GM12801 (cell line): ENCODE data around the gene ARHGAP12.

Source experiments
- CTCF ChIP-seq: IDR thresholded peaks from one replicate; pipeline ENCODE4 v1.5.1; 2011; ENCODE audit warnings: control low read depth; ENCODE audit not compliant: insufficient read length; ENCODE audit errors: extremely low read depth

The ARHGAP12 gene

GRCh38 chr10:31838709-31839108 lies 89.9 kb downstream of the ARHGAP12 start:
- TF ChIP-seq CTCF, result no peak

GRCh38 chr10:31838065-31838464 lies 90.6 kb downstream of the ARHGAP12 start:
- TF ChIP-seq CTCF, result no peak

GRCh38 chr10:31836569-31837406 lies 91.8 kb downstream of the ARHGAP12 start:
- TF ChIP-seq CTCF, result no peak

GRCh38 chr10:31833753-31834152 lies 94.9 kb downstream of the ARHGAP12 start:
- TF ChIP-seq CTCF, result no peak

- TF ChIP-seq CTCF, result no peak
Measured at GRCh38 chr10:31832261-31832660, 96.4 kb downstream of the ARHGAP12 start.

GRCh38 chr10:31830887-31831286 lies 97.7 kb downstream of the ARHGAP12 start:
- TF ChIP-seq CTCF, result no peak

GRCh38 chr10:31829776-31830175 lies 98.9 kb downstream of the ARHGAP12 start:
- TF ChIP-seq CTCF, result no peak

GRCh38 chr10:31823358-31823757 lies 105.3 kb downstream of the ARHGAP12 start:
- TF ChIP-seq CTCF, result no peak
